IMR-90 (cell line): ENCODE measurements around the gene SYCP1. TPM values are rescaled to one million over a fixed set of nuclear protein-coding genes. Genes with fewer than 3 reads are reported as not detected.
"Not testable (repeated sequence)": the region's sequence is repeated elsewhere in the genome, so short reads cannot be mapped to it uniquely, and the experiment has no call there.

ENCODE experiments used
- ATAC-seq: fragments of 200-7000 bp; cut with Tn5 transposase; 2 replicates; pipeline ENCODE4 v1.9.1; 2020; ENCODE audit warnings: low read depth, mild to moderate bottlenecking, moderate library complexity
- BruUV-seq: library from RNA; stranded (reverse); fragments of 400-500 nt; replicated peaks from 2 replicates; lab custom pipeline; 2021; lab: Mats Ljungman, UMichigan
- CTCF ChIA-PET: fragments of 300-600 bp; formaldehyde crosslinking; extraction: SDS; loops from one replicate; lab custom pipeline; 2021; ENCODE audit warnings: antibody characterized with exemption; lab: Yijun Ruan, JAX
- POLR2A ChIA-PET: fragments of 300-600 bp; sonication (Branson Sonifier 250); formaldehyde crosslinking; loops from one replicate; lab custom pipeline; 2022; ENCODE audit warnings: antibody characterized with exemption; ENCODE audit not compliant: unreplicated experiment; lab: Charles Lee
- DNase-seq: peaks from one replicate; pipeline ENCODE4 v3.0.0; 2013
- H2AFZ ChIP-seq: replicated peaks from 2 replicates; pipeline ENCODE3; 2013; ENCODE audit warnings: low read length, mild to moderate bottlenecking; ENCODE audit not compliant: poor library complexity
- H2AK5ac ChIP-seq: 2 replicates; pipeline ENCODE4 v1.6.1; 2013; ENCODE audit warnings: low read depth, low read length, inconsistent platforms
- H2AK9ac ChIP-seq: replicated peaks from 2 replicates; pipeline ENCODE3; 2013; ENCODE audit warnings: mild to moderate bottlenecking, low read depth, low read length, moderate library complexity; ENCODE audit not compliant: poor library complexity
- H2BK120ac ChIP-seq: 2 replicates; pipeline ENCODE4 v1.6.1; 2013; ENCODE audit warnings: low read depth, low read length, inconsistent platforms
- H2BK15ac ChIP-seq: 3 replicates; pipeline ENCODE4 v1.6.1; 2013; ENCODE audit warnings: low read depth, low read length, inconsistent platforms
- H2BK20ac ChIP-seq: 2 replicates; pipeline ENCODE4 v1.6.1; 2013; ENCODE audit warnings: low read depth, mild to moderate bottlenecking, inconsistent platforms, low read length, moderate library complexity
- H2BK5ac ChIP-seq: 2 replicates; pipeline ENCODE4 v1.6.1; 2013; ENCODE audit warnings: mild to moderate bottlenecking, low read depth, low read length, inconsistent platforms; ENCODE audit not compliant: poor library complexity, severe bottlenecking
- H3K14ac ChIP-seq: replicated peaks from 2 replicates; pipeline ENCODE4 v1.6.1; 2013; ENCODE audit warnings: low read depth, low read length, inconsistent platforms
- H3K18ac ChIP-seq: 2 replicates; pipeline ENCODE4 v1.6.1; 2013; ENCODE audit warnings: low read depth, low read length, control low read depth
- H3K23ac ChIP-seq: 2 replicates; pipeline ENCODE4 v1.6.1; 2013; ENCODE audit warnings: low read depth, low read length, inconsistent platforms
- H3K27ac ChIP-seq: 2 replicates; pipeline ENCODE4 v1.5.1; 2013; ENCODE audit warnings: mild to moderate bottlenecking, control low read depth, low read length; ENCODE audit not compliant: insufficient read depth
- H3K27me3 ChIP-seq: 2 replicates; pipeline ENCODE4 v1.6.1; 2013; ENCODE audit warnings: low read length; ENCODE audit not compliant: control insufficient read depth, insufficient read depth
- H3K36me3 ChIP-seq: 2 replicates; pipeline ENCODE4 v1.6.1; 2013; ENCODE audit warnings: low read length, mixed read lengths; ENCODE audit not compliant: control insufficient read depth, insufficient read depth
- H3K4ac ChIP-seq: 2 replicates; pipeline ENCODE4 v1.6.1; 2013; ENCODE audit warnings: low read depth, low read length, inconsistent platforms
- H3K4me1 ChIP-seq: 2 replicates; pipeline ENCODE4 v1.6.1; 2013; ENCODE audit warnings: low read length, mixed read lengths; ENCODE audit not compliant: control insufficient read depth, insufficient read depth
- H3K4me2 ChIP-seq: 2 replicates; pipeline ENCODE4 v1.6.1; 2013; ENCODE audit warnings: low read depth, mild to moderate bottlenecking, control low read depth, low read length, moderate library complexity
- H3K4me3 ChIP-seq: 2 replicates; pipeline ENCODE4 v1.5.1; 2013; ENCODE audit warnings: low read depth, mild to moderate bottlenecking, control low read depth, low read length, moderate library complexity; ENCODE audit not compliant: insufficient read depth
- H3K56ac ChIP-seq: 2 replicates; pipeline ENCODE4 v1.6.1; 2013; ENCODE audit warnings: low read length, inconsistent platforms; ENCODE audit not compliant: insufficient read depth; ENCODE audit errors: extremely low read depth
- H3K79me1 ChIP-seq, 2 experiments: 2 replicates each; pipeline ENCODE4 v1.6.1; 2013; ENCODE audit warnings: low read length in 2 of 2, inconsistent platforms in 1 of 2, low read depth in 1 of 2
- H3K9ac ChIP-seq: 2 replicates; pipeline ENCODE4 v1.6.1; 2013; ENCODE audit warnings: low read depth, low read length, control low read depth
- H3K9me1 ChIP-seq: 2 replicates; pipeline ENCODE4 v1.6.1; 2013; ENCODE audit warnings: low read length, inconsistent platforms; ENCODE audit not compliant: insufficient read depth
- H3K9me3 ChIP-seq: 2 replicates; pipeline ENCODE4 v1.6.1; 2013; ENCODE audit warnings: low read length; ENCODE audit not compliant: control insufficient read depth, insufficient read depth
- H4K20me1 ChIP-seq: 2 replicates; pipeline ENCODE4 v1.6.1; 2013; ENCODE audit warnings: low read length, inconsistent platforms; ENCODE audit not compliant: insufficient read depth
- H4K5ac ChIP-seq: 2 replicates; pipeline ENCODE4 v1.6.1; 2013; ENCODE audit warnings: mild to moderate bottlenecking, low read depth, low read length, control low read depth
- H4K8ac ChIP-seq, 2 experiments: 2 replicates each; pipeline ENCODE4 v1.6.1; 2013; ENCODE audit warnings: low read depth in 2 of 2, low read length in 2 of 2, control low read depth in 1 of 2, inconsistent platforms in 1 of 2
- H4K91ac ChIP-seq: 2 replicates; pipeline ENCODE4 v1.6.1; 2013; ENCODE audit warnings: low read depth, low read length, inconsistent platforms; ENCODE audit not compliant: insufficient read depth
- WGBS, 2 experiments: methylation state at CpG; one replicate each; pipeline versions ENCODE4 v1.1.5 to v1.1.7; 2013; ENCODE audit warnings: missing lambda C conversion rate in 2 of 2; ENCODE audit not compliant: insufficient read length in 1 of 2; ENCODE audit errors: extremely low coverage in 2 of 2; 5-methylcytosine and 5-hydroxymethylcytosine counted together
- dilution Hi-C: fragments of 300-500 bp; cut with HindIII; formaldehyde crosslinking; loops from one replicate; pipeline ENCODE4 v1.14.3; 2018; ENCODE audit warnings: low sequenced_read_pairs; ENCODE audit not compliant: unreplicated experiment
- in situ Hi-C: fragments of 300-500 bp; cut with MboI; formaldehyde crosslinking; loops from 3 replicates; pipeline ENCODE4 v1.14.3; 2019; ENCODE audit warnings: low sequenced_read_pairs, inconsistent platforms, mixed read lengths
- intact Hi-C: fragments of 100-400 bp; cut with micrococcal nuclease; formaldehyde crosslinking; loops from 2 replicates; pipeline ENCODE4 v1.10.0; 2022
- polyA plus RNA-seq, 3 experiments: library from polyadenylated mRNA; depleted of rRNA; stranded (reverse); fragments of >200 nt; gene quantifications; 2 replicates each; pipeline ENCODE4 v1.2.3, GENCODE V29; 2012; ENCODE audit warnings: low replicate concordance in 1 of 3
- total RNA-seq: library from RNA; depleted of rRNA; stranded (reverse); fragments of >200 nt; gene quantifications from 2 replicates; pipeline ENCODE4 v1.2.3, GENCODE V29; 2012

SYCP1 gene
- total and polyA plus RNA-seq, 2 of the 4 experiments (the other 2 are of a cell fraction) = not detected

- H2BK20ac ChIP-seq, H3K4me3 ChIP-seq, H3K27ac ChIP-seq, H2BK120ac ChIP-seq, H3K36me3 ChIP-seq, CTCF ChIA-PET, intact Hi-C loops, H3K79me1 ChIP-seq, H3K27me3 ChIP-seq, H3K18ac ChIP-seq, H3K14ac ChIP-seq, ATAC-seq, H4K91ac ChIP-seq, H3K4me2 ChIP-seq, H4K5ac ChIP-seq, H3K23ac ChIP-seq, in situ Hi-C loops, H4K8ac ChIP-seq, H3K9me1 ChIP-seq, H3K4ac ChIP-seq, H3K9ac ChIP-seq, H3K4me1 ChIP-seq, H3K9me3 ChIP-seq, H2BK15ac ChIP-seq, BruUV-seq, DNase-seq, H2AK5ac ChIP-seq, H2BK5ac ChIP-seq, POLR2A ChIA-PET, H4K20me1 ChIP-seq, H3K56ac ChIP-seq, H2AK9ac ChIP-seq, dilution Hi-C loops, H2AFZ ChIP-seq: not testable (repeated sequence)
- WGBS, 2 experiments = no CpG with 5 or more reads among the region's 4 CpGs
Observed at GRCh38 chr1:114915720-114916119, 61.1 kb downstream of the SYCP1 start.
